ENCODE data around the gene CCDC40. TPM values are rescaled to one million over a fixed set of nuclear protein-coding genes. Genes with fewer than 3 reads are reported as not detected.
A peak's percentile ranks its signal among the peaks of the same experiment; 100 is the strongest.
"Not testable (repeated sequence)": the region's sequence is repeated elsewhere in the genome, so short reads cannot be mapped to it uniquely, and the experiment has no call there.

Gene CCDC40
- total RNA-seq, 2 donors from 2014 or later, result 2.9 to 13.5 TPM

DNA sequence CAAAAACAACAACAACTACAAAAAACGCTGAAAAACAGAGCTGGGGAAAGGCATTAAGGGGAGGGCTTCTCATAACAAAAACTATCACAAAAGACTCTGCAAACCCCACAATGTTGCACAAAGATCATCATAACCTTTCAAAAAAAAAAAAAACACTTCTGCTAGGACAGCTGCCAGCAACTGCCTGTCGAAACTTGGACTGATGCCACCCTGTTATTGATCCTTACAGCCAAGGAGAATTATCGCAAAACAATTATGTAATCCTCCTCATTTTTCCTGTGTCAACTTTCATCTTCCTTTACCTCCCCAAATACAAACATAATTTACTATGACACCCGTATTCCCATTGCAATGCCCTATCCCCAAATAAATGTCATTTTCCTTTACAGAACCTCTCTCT is 9.3 kb downstream of the CCDC40 start:
- TF ChIP-seq, protein P1, sequence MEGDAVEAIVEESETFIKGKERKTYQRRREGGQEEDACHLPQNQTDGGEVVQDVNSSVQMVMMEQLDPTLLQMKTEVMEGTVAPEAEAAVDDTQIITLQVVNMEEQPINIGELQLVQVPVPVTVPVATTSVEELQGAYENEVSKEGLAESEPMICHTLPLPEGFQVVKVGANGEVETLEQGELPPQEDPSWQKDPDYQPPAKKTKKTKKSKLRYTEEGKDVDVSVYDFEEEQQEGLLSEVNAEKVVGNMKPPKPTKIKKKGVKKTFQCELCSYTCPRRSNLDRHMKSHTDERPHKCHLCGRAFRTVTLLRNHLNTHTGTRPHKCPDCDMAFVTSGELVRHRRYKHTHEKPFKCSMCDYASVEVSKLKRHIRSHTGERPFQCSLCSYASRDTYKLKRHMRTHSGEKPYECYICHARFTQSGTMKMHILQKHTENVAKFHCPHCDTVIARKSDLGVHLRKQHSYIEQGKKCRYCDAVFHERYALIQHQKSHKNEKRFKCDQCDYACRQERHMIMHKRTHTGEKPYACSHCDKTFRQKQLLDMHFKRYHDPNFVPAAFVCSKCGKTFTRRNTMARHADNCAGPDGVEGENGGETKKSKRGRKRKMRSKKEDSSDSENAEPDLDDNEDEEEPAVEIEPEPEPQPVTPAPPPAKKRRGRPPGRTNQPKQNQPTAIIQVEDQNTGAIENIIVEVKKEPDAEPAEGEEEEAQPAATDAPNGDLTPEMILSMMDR (IDR thresholded peaks at IDR 0.05), result no peak
- no peak for TF ChIP-seq POLR2A (IDR thresholded peaks at IDR 0.05)
- Histone ChIP-seq H3K27me3 (no peaks in the 10 kb centered on the region), H3K9me3 (no peaks in the 10 kb centered on the region), H3K36me3 (replicated peaks in 1 of 2; ENCODE audit: insufficient read depth in 1 of 2, low read depth in 2 of 2) (no peaks in the 10 kb centered on the region), H3K4me1 (peaks cover 13% of the 10 kb centered on the region), H3K4me3 (no peak overlapping the region), H3K27ac (no peak overlapping the region)
- 13 to 17% methylated on average over 4 of the region's 4 CpGs for WGBS, 2 donors
- DNase-seq (peak; percentile 55 to 71 (median 62)), ATAC-seq (peak; percentile 79)
- intact Hi-C loops (cut with DNase I), result no loop called here

DNA sequence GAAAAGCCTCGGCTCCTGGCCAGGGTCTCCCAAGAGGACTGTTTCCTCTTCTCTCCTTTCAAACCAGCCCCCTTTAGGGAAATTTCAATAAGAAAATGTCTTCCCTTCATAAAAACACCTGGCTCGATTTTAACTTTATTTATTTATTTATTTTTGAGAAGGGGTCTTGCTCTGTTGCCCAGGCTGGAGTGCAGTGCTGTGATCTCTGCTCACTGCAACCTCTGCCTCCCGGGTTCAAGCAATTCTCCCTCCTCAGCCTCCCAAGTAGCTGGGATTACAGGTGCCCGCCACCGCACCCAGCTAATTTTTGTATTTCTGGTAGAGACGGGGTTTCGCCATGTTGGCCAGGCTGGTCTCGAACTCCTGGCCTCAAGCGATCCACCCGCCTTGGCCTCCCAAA is 10.3 kb downstream of the CCDC40 start:
- H3K27me3 ChIP-seq; H3K27ac ChIP-seq; H3K36me3 ChIP-seq (replicated peaks in 1 of 2; ENCODE audit: insufficient read depth in 1 of 2, low read depth in 2 of 2); DNase-seq; intact Hi-C loops (cut with DNase I); H3K4me3 ChIP-seq; H3K9me3 ChIP-seq; ATAC-seq: not testable (repeated sequence)
- peaks cover 13% of the 10 kb centered on the region for H3K4me1 ChIP-seq
- 84 to 87% methylated on average over 10 of the region's 10 CpGs for WGBS, 2 donors

DNA sequence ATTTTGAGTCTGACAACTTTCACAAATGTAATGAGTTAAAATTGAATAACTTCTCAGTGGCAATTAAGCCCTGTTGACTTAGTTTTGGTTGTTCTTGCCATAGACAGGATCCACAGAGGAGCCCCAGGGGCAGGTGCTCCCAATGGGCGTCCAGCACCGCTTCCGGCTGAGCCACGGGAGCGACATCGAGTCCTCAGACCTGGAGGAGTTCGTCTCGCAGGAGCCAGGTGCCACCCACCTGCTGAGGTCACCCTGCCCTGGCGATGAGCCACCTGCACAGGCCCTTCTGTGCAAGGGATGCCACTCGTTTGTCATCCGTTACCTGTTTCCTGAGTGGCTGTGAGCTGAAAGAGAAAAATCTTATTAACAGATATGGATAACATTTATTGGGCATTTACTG is 10.7 kb downstream of the CCDC40 start:
- TF ChIP-seq POLR2A (IDR thresholded peaks at IDR 0.05), result no peak
- TF ChIP-seq, protein P1 (IDR thresholded peaks at IDR 0.05), result no peak
- H3K9me3 ChIP-seq, result no peaks in the 10 kb centered on the region
- DNase-seq (no peak), ATAC-seq (no peak)
- H3K4me3 ChIP-seq, result no peak overlapping the region
- no peak overlapping the region for H3K27ac ChIP-seq
- H3K36me3 ChIP-seq (replicated peaks in 1 of 2; ENCODE audit: insufficient read depth in 1 of 2, low read depth in 2 of 2), result no peaks in the 10 kb centered on the region
- 84 to 90% methylated on average over 11 of the region's 11 CpGs for WGBS, 2 donors
- H3K4me1 ChIP-seq, result peaks cover 13% of the 10 kb centered on the region
- no peaks in the 10 kb centered on the region for H3K27me3 ChIP-seq
- intact Hi-C loops (cut with DNase I), result no loop called here

DNA sequence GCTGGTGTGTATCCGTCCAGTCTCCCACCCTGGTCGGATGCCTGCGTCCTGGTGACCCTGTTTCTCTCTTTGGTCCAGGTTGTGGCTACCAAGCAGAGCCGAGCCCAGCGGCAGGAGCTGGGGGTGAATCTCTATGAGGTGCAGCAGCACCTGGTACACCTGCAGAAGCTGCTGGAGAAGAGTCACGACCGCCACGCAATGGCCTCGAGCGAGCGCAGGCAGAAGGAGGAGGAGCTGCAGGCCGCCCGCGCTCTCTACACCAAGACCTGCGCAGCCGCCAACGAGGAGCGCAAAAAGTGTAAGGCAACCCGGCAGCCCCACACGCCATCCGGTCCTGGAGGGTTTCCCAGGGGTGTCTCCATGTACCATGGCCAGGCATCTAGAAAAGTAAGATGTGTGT is 13.5 kb downstream of the CCDC40 start:
- Histone ChIP-seq H3K4me1 (peaks cover 13% of the 10 kb centered on the region), H3K27ac (no peak overlapping the region), H3K4me3 (no peak overlapping the region), H3K9me3 (no peaks in the 10 kb centered on the region), H3K27me3 (no peaks in the 10 kb centered on the region), H3K36me3 (replicated peaks in 1 of 2; ENCODE audit: insufficient read depth in 1 of 2, low read depth in 2 of 2) (no peaks in the 10 kb centered on the region)
- no peak for ATAC-seq
- intact Hi-C loops (cut with DNase I), result no loop called here
- WGBS, 2 donors, result 94 to 96% methylated on average over 11 to 20 of the region's 21 CpGs
- no peak for DNase-seq
- TF ChIP-seq POLR2A (IDR thresholded peaks at IDR 0.05), result no peak
- TF ChIP-seq, protein P1 (IDR thresholded peaks at IDR 0.05), result no peak

DNA sequence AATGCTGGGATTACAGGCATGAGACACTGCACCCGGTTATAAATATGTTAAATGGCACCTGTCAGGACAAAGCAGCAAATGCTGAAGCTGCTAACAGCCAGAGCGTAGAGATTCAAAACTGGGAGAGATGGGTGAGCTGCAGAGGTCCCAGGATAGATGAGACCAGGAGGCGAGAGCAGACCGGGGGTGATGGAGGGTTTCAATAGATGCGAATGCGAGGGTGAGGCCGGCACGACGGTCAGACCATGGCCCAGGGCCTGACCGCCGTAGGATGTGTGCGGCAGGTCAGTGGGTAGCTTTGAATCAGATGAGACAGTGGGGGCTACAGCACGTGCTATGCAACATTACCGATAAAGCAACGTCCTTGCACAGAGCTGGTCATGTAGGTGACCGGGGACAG is 14.3 kb downstream of the CCDC40 start:
- DNase-seq, result no peak
- WGBS, 2 donors, result 85 to 92% methylated on average over 16 of the region's 16 CpGs
- Histone ChIP-seq H3K4me3 (no peak overlapping the region), H3K27me3 (no peaks in the 10 kb centered on the region), H3K4me1 (peaks cover 6% of the 10 kb centered on the region), H3K9me3 (no peaks in the 10 kb centered on the region), H3K36me3 (replicated peaks in 1 of 2; ENCODE audit: insufficient read depth in 1 of 2, low read depth in 2 of 2) (no peaks in the 10 kb centered on the region), H3K27ac (no peak overlapping the region)
- ATAC-seq, result no peak
- no peak for TF ChIP-seq POLR2A (IDR thresholded peaks at IDR 0.05)
- TF ChIP-seq, protein P1 (IDR thresholded peaks at IDR 0.05), result no peak
- intact Hi-C loops (cut with DNase I), result no loop called here

Measured in body of pancreas (tissue), 4 donors.